ENCODE measurements around the gene EFR3B.

DNA sequence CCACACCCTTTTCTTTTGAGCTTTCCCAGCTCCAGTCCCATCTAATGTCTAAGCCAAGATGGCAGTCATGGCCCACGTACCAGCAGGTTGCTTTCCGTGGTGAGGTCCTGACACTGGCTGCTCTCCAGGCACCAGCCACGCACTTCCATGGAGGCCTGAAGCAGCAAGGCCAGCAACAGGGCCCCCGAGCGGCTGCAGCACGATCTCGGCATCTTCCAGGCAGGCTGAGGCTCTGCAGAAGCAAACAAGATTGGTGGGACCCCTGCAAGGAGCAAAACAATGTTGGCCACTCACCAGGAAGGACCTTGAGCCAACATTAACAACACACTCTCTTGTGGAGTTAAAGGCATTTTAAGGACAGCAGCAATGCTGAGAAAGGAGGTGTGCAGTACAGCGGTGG lies 122.7 kb downstream of the EFR3B start:
- TF ChIP-seq, protein P1, sequence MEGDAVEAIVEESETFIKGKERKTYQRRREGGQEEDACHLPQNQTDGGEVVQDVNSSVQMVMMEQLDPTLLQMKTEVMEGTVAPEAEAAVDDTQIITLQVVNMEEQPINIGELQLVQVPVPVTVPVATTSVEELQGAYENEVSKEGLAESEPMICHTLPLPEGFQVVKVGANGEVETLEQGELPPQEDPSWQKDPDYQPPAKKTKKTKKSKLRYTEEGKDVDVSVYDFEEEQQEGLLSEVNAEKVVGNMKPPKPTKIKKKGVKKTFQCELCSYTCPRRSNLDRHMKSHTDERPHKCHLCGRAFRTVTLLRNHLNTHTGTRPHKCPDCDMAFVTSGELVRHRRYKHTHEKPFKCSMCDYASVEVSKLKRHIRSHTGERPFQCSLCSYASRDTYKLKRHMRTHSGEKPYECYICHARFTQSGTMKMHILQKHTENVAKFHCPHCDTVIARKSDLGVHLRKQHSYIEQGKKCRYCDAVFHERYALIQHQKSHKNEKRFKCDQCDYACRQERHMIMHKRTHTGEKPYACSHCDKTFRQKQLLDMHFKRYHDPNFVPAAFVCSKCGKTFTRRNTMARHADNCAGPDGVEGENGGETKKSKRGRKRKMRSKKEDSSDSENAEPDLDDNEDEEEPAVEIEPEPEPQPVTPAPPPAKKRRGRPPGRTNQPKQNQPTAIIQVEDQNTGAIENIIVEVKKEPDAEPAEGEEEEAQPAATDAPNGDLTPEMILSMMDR (IDR thresholded peaks at IDR 0.05; ENCODE audit: low read depth, low read length, poor library complexity, severe bottlenecking), result no peak
- TF ChIP-seq EZH2phosphoT487 (IDR thresholded peaks at IDR 0.05; ENCODE audit: borderline replicate concordance, low read length), result no peak
